Hindlimb muscle (tissue), 1 donor: ENCODE results near the gene AKIRIN2. TPM values are rescaled to one million over a fixed set of nuclear protein-coding genes. Genes with fewer than 3 reads are reported as not detected.

Experiments
- DNase-seq: peaks from one replicate; pipeline ENCODE4 v3.0.0-alpha.2; 2013
- polyA plus RNA-seq: library from polyadenylated mRNA; unstranded; fragments of 120-200 nt; gene quantifications from one replicate; pipeline ENCODE4 v1.2.1, GENCODE V29; 2013; ENCODE audit not compliant: insufficient read length

Gene AKIRIN2
- polyA plus RNA-seq, 1 donor = 39.5 TPM

- no peak for DNase-seq
Observed at GRCh38 chr6:87654875-87655454, 47.1 kb downstream of the AKIRIN2 start.

GRCh38 chr6:87654122-87654521, 47.9 kb downstream of the AKIRIN2 start:
- no peak for DNase-seq

- DNase-seq = no peak
Observed at GRCh38 chr6:87653074-87653962, 48.7 kb downstream of the AKIRIN2 start.

GRCh38 chr6:87645080-87645479, 57.0 kb downstream of the AKIRIN2 start:
- DNase-seq = no peak

- no peak for DNase-seq
Observed at GRCh38 chr6:87641065-87641692, 60.9 kb downstream of the AKIRIN2 start.

- no peak for DNase-seq
Observed at GRCh38 chr6:87639373-87639772, 62.7 kb downstream of the AKIRIN2 start.

GRCh38 chr6:87637106-87637505, 64.9 kb downstream of the AKIRIN2 start:
- no peak for DNase-seq

- no peak for DNase-seq
Observed at GRCh38 chr6:87636315-87636714, 65.7 kb downstream of the AKIRIN2 start.

- DNase-seq = no peak
Observed at GRCh38 chr6:87633851-87634250, 68.2 kb downstream of the AKIRIN2 start.

GRCh38 chr6:87630746-87631145, 71.3 kb downstream of the AKIRIN2 start:
- no peak for DNase-seq

- no peak for DNase-seq
Observed at GRCh38 chr6:87628881-87629280, 73.2 kb downstream of the AKIRIN2 start.

GRCh38 chr6:87628424-87628823, 73.6 kb downstream of the AKIRIN2 start:
- no peak for DNase-seq

Other genes with a start within 250 kb of the AKIRIN2 start
- gene SLC35A1, start 229.3 kb downstream of the AKIRIN2 start, polyA plus RNA-seq = 16.4 TPM
- 39.7 TPM for gene RARS2, start 112.2 kb downstream of the AKIRIN2 start, polyA plus RNA-seq
- 22.3 TPM for gene ORC3, start 112.1 kb downstream of the AKIRIN2 start, polyA plus RNA-seq